Measurements from ENCODE around the gene TMEM182.

The TMEM182 gene

GRCh38 chr2:102755284-102755683, 6.5 kb upstream of the TMEM182 start:
- TF ChIP-seq EZH2phosphoT487 (IDR thresholded peaks at IDR 0.05; ENCODE audit: low read depth) (no peak), CTCF (IDR thresholded peaks at IDR 0.05; ENCODE audit: low read depth, low read length) (no peak)
- H3K27me3 ChIP-seq (ENCODE audit: low read depth, low read length): no peaks in the 10 kb centered on the region
- no peaks in the 10 kb centered on the region for H4K20me1 ChIP-seq (ENCODE audit: insufficient read depth, low read length)
- H3K79me2 ChIP-seq (ENCODE audit: low read length): no peaks in the 10 kb centered on the region
- peaks cover 10% of the 10 kb centered on the region for H3K4me1 ChIP-seq (ENCODE audit: low read length)
- H3K9me3 ChIP-seq (ENCODE audit: insufficient read depth, low read length): no peaks in the 10 kb centered on the region
- H3K9ac ChIP-seq (ENCODE audit: low read length): no peak overlapping the region
- H3K4me2 ChIP-seq (ENCODE audit: low read length): no peak overlapping the region
- no peaks in the 10 kb centered on the region for H3K36me3 ChIP-seq (replicated peaks; ENCODE audit: low read depth, low read length)
- no peak overlapping the region for H3K4me3 ChIP-seq (ENCODE audit: low read length)
- no peak overlapping the region for H3K27ac ChIP-seq (ENCODE audit: low read length)
- H2AFZ ChIP-seq (ENCODE audit: low read depth, low read length): no peak overlapping the region

- H4K20me1 ChIP-seq (ENCODE audit: insufficient read depth, low read length): no peaks in the 10 kb centered on the region
- H3K27me3 ChIP-seq (ENCODE audit: low read depth, low read length): no peaks in the 10 kb centered on the region
- no peak overlapping the region for H3K9ac ChIP-seq (ENCODE audit: low read length)
- no peak overlapping the region for H2AFZ ChIP-seq (ENCODE audit: low read depth, low read length)
- no peak overlapping the region for H3K4me3 ChIP-seq (ENCODE audit: low read length)
- TF ChIP-seq EZH2phosphoT487 (IDR thresholded peaks at IDR 0.05; ENCODE audit: low read depth) (no peak), CTCF (IDR thresholded peaks at IDR 0.05; ENCODE audit: low read depth, low read length) (no peak)
- no peaks in the 10 kb centered on the region for H3K4me1 ChIP-seq (ENCODE audit: low read length)
- no peaks in the 10 kb centered on the region for H3K36me3 ChIP-seq (replicated peaks; ENCODE audit: low read depth, low read length)
- H3K79me2 ChIP-seq (ENCODE audit: low read length): no peaks in the 10 kb centered on the region
- no peak overlapping the region for H3K27ac ChIP-seq (ENCODE audit: low read length)
- no peak overlapping the region for H3K4me2 ChIP-seq (ENCODE audit: low read length)
- no peaks in the 10 kb centered on the region for H3K9me3 ChIP-seq (ENCODE audit: insufficient read depth, low read length)
Observed at GRCh38 chr2:102758439-102758838, 3.4 kb upstream of the TMEM182 start.

GRCh38 chr2:102764083-102764482, 2.3 kb downstream of the TMEM182 start:
- H3K9me3 ChIP-seq (ENCODE audit: insufficient read depth, low read length): no peaks in the 10 kb centered on the region
- TF ChIP-seq CTCF (IDR thresholded peaks at IDR 0.05; ENCODE audit: low read depth, low read length): no peak
- TF ChIP-seq EZH2phosphoT487 (IDR thresholded peaks at IDR 0.05; ENCODE audit: low read depth): no peak
- H3K36me3 ChIP-seq (replicated peaks; ENCODE audit: low read depth, low read length): no peaks in the 10 kb centered on the region
- no peak overlapping the region for H3K4me3 ChIP-seq (ENCODE audit: low read length)
- H3K79me2 ChIP-seq (ENCODE audit: low read length): no peaks in the 10 kb centered on the region
- no peaks in the 10 kb centered on the region for H3K4me1 ChIP-seq (ENCODE audit: low read length)
- H3K4me2 ChIP-seq (ENCODE audit: low read length): no peak overlapping the region
- no peaks in the 10 kb centered on the region for H4K20me1 ChIP-seq (ENCODE audit: insufficient read depth, low read length)
- H3K27ac ChIP-seq (ENCODE audit: low read length): no peak overlapping the region
- no peak overlapping the region for H3K9ac ChIP-seq (ENCODE audit: low read length)
- H2AFZ ChIP-seq (ENCODE audit: low read depth, low read length): no peak overlapping the region
- no peaks in the 10 kb centered on the region for H3K27me3 ChIP-seq (ENCODE audit: low read depth, low read length)

- Histone ChIP-seq H3K27me3 (ENCODE audit: low read depth, low read length) (no peaks in the 10 kb centered on the region), H3K4me2 (ENCODE audit: low read length) (no peak overlapping the region), H3K79me2 (ENCODE audit: low read length) (no peaks in the 10 kb centered on the region), H4K20me1 (ENCODE audit: insufficient read depth, low read length) (no peaks in the 10 kb centered on the region), H3K4me1 (ENCODE audit: low read length) (no peaks in the 10 kb centered on the region), H3K9ac (ENCODE audit: low read length) (no peak overlapping the region), H3K4me3 (ENCODE audit: low read length) (no peak overlapping the region), H3K27ac (ENCODE audit: low read length) (no peak overlapping the region), H3K9me3 (ENCODE audit: insufficient read depth, low read length) (no peaks in the 10 kb centered on the region), H3K36me3 (replicated peaks; ENCODE audit: low read depth, low read length) (no peaks in the 10 kb centered on the region), H2AFZ (ENCODE audit: low read depth, low read length) (no peak overlapping the region)
- TF ChIP-seq CTCF (IDR thresholded peaks at IDR 0.05; ENCODE audit: low read depth, low read length): no peak
- TF ChIP-seq EZH2phosphoT487 (IDR thresholded peaks at IDR 0.05; ENCODE audit: low read depth): no peak
Observed at GRCh38 chr2:102765061-102765460, 3.2 kb downstream of the TMEM182 start.

All from OCI-LY3 (cell line).